ENCODE data around the gene PPIE.
A peak's percentile ranks its signal among the peaks of the same experiment; 100 is the strongest.
"Not testable (repeated sequence)": the region's sequence is repeated elsewhere in the genome, so short reads cannot be mapped to it uniquely, and the experiment has no call there.

Gene PPIE

DNA sequence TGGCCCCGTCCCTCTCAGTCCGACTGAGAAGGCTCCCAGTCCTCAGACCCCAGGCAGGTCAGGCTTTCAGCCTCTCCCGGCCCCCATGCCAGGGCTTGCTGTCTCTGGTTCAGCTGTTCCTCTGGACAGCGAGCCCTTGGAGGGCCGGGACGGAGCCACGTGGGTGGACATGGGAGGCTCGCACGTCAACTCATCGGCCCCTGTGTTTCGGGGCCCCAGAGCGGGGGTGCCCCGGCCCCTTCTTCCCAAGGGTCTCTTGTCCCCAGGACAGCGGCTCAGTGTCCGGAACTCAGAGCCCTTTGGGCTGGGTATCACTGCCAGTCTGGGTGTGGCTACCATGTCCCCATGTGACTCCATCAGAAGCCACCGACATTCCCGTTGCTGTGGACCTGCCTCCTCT lies 39.2 kb downstream of the PPIE start:
- not testable (repeated sequence) for DNase-seq (ENCODE audit: low spot score)

DNA sequence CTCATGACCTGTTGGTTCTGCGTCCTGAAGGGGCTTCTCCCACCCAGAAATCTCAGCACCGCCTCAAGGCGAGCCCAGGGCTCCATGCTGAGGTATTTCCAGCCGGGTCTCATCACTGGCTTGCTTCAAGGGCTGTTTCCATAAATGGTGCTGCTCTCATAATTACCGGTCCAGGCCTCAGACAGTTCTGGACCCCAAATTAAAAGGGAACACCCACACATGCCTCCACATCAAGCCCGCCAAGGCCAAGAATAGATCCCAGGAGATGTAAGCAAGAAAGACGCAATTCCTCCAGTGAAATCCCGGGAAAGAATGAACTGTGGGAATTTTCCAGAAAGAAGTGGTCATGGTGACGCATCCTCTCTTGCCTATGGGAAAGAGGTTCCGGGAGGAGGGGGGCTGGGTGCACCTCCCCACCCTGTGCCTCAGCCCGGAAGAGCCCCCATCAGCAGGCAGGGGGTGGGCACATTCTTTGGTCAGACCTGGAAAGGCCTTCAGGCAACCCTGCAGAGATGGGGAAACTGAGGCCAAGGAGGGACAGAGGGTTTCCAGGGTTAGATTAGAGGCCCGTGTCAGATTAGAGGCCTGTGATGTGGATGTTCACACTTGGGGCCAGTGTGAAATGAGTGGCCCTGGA lies 39.9 kb downstream of the PPIE start:
- DNase-seq (ENCODE audit: low spot score) = not testable (repeated sequence)

DNA sequence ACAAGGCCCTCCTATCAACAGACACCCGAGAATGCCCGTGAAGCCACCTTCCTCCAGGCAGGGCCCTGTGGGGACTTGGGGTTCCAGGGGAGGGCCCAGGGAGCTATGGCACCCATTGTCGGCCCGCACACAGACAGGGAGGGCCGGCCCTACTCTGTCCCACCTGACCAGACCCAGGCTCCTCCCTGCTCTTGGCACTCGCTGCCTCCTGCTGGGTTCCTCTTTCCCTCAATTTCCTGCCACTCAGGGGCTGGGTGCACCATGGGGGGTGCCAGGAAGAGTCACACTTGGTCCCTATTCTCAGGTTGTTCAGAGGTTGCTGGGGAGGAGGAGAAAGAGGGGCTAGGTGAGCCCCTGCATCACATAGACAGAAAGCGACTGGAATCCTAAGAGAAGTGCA lies 40.5 kb downstream of the PPIE start:
- no peak for DNase-seq (ENCODE audit: low spot score)

DNA sequence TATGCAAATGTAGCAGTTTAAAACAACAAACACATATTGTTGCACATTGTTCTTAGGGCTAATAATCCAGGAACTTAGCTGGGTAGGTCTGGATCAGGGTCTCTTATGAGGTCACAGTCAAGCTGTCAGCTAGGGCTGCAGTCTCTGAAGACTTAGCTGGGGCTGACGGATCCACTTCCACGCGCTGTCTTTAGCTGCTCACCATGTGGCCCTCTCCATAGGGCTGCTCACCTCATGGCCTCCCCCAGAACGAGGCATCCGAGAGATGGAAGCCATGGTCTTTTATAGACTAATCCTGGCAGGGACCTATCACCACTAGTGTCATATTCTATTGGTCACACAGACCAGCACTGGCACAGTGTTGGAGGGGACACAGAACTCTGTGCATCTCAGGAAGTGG lies 41.1 kb downstream of the PPIE start:
- DNase-seq (ENCODE audit: low spot score) = no peak

DNA sequence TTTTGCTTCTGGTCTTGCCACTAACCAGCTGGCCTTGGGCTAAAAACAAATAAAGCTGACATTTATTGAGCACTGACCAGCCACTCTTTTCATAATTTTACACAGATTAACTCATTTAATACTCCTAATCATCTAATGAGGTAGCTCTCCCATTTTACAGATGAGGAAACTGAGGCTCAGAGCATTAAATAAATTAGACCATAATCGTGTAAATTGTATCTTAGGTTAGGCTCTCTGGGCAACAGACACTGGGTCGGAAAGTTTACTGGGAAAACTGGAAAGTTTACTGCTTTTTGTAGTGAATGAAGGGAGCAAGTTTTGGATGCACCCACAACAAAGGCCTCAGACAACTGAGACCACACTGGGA lies 42.6 kb downstream of the PPIE start:
- no peak for DNase-seq (ENCODE audit: low spot score)

DNA sequence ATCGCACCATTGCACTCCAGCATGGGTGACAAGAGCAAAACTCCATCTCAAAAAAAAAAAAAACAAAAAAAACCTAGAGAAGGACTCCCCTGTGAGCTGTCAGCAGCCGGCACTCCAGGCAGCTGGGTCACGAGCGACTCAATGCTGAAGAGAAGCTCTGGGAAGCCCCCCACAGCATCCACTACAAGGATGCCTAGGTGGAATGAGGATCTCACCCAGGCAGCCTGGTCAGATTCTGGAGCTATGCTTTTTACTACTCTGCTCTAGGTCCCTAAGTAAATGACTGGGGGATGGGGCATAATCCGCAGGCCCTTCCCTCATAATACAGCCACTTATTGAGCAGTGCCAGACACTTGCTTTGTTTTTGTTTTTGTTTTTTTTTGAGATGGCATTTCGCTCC lies 43.4 kb downstream of the PPIE start:
- no peak for DNase-seq (ENCODE audit: low spot score)

DNA sequence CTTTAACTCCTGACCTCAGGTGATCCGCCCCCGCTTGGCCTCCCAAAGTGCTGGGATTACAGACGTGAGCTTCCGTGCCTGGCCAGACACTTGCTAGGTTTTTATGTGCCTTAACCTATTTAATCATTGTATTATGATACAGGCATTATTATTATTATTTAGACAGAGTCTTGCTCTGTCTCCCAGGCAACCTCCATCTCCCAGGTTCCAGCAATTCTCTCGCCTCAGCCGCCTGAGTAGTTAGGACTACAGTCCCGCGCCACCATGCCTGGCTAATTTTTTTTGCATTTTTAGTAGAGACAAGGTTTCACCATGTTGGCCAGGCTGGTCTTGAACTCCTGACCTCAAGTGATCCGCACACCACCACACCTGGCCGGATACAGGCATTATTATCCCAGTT lies 44.0 kb downstream of the PPIE start:
- not testable (repeated sequence) for DNase-seq (ENCODE audit: low spot score)

DNA sequence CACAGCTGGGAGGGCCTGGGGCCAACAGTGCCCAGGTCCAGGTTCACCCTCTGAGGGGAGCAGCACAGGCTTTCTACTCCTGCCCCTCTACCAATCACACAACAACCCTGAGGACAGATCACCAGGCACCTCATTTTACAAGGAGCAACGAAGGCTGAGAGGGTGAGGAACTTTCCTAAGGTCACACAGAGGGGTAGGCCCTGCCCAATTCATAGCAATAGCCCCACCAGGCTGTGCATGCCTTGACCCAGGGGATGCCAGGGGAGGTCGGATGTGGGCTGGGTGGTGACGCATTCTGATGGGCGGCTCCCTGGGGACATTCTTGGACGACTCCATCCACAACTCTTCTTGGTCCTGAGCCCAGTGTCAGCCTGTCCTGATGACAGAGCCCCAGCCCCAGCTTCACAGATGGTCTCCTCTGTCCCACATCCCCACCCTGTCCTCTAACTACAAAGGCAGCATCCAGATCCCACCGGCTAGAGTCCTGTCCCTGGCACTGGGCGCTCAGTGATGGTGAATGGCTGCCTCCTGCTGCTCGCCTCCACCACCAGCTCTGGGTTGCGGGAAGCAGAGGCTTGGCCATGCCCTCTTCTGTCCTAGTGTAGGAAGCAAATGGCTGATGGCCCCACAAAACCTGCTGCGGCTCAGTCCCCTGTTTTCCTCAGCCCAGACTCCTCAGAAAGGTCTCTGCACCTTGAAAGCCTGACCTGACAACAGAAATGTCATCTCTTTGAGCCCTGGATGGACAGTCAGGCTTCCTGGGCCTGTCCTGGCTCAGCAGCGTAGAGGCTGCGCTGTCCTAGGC lies 47.8 kb downstream of the PPIE start:
- not testable (repeated sequence) for DNase-seq (ENCODE audit: low spot score)

DNA sequence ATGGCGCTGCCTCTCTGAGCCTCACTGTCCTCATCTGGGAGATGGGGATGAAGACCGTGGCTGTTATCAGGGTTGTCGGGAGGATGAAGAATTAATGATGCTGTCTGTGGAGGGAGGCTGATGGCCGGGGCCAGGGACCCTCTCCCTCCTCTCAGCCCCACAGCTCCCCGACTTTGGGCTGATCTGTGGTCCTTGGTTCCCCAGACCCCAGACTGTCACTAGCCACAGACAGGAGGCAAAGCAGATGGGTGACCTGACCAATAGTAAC lies 48.4 kb downstream of the PPIE start:
- not testable (repeated sequence) for DNase-seq (ENCODE audit: low spot score)

DNA sequence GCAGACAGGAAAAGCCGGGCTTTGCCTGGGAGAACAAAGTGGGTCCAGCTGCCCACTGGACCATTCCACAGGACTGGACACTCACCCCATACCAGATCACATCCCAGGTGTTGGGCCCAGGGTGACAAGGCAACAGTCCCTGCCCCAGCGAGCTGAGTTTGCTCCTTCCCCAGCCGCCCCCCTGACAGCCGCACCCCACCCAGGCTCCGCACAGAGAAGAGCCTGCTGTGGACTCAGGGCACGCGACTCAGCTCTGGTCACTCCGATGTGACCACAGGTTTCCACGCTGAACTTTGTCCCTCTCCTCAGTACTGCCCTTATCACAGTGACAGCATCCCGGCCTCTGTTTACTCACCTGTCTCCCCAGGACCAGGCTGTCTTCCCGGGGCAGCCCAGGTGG lies 48.8 kb downstream of the PPIE start:
- DNase-seq (ENCODE audit: low spot score) = no peak

DNA sequence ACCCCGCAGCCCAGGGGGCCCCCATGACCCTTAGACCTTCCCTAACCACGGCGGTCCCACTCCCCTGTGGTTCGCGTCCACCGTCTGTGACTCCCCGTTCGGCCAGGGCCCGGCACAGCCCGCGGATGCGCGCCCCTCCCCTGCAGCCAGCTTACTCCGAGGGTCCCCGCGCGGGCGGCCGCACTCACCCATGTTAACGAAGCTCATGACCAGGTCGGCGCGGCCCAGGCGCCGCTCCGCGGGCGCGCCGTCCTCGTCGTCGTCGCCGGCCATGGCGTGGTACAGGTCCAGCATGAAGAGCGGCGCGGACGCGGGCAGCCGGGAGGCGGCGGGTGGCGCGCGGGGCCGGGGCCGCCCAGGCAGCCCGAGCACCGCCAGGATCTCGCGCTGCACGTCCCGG lies 49.3 kb downstream of the PPIE start:
- DNase-seq (ENCODE audit: low spot score) = not testable (repeated sequence)

DNA sequence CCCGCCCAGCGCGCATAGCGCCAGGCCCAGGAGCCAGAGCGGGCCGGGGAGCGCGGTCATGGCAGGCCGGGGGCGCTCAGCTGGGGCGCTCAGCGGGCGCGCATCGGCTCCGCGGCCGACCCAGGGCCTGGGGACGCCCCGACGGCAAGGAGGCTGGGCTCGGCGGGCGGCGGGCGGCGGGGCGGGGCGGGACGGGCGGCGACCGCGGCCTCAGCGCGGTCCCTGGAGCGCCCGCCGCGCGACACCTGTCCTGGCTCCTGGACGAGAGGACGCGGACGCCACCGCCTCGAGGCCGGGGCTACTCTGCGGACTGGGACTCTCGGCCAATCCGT lies 49.7 kb downstream of the PPIE start:
- DNase-seq (ENCODE audit: low spot score) = no peak

DNA sequence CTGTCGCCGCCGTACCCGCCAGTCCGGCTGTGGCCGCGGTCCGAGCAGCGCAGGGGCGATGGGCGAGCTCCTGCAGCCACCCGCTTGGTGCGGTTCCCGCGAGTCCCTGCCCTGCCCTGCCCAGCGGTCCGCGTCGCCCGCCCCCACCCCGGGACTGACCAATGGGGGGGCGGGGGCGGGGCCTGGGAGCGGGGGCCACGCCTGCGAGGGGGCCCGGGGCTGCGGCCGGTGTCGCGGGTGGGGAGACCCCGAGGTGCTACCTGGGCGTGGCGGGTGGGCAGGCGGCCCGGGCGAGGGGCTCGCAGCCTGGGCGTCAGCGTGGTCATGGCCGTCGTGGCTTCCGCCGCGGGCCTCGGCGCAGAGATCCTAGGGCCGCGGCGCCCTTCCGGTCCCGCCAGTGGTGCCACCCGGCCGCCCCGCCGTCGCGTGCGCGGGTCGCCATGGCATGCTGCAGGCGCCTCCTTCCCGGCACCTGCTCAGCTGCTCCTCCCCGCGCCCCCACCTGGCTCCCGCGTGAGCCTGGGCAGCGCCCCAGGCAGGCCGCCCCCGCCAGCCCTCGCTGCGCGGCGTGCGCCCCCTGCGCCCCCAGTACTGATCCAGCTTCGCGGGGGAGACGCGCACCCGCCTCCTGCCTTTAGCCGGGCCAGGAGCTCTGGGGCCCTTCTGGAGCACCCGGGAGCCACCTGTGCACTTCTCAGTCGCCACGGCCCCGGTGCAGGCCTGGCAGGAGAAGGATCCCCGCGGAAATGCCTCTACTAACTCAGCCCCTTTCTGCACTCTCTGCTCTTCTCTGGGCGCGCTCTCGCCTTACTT lies 50.3 kb downstream of the PPIE start, which contains the start of gene BMP8B:
BMP8B (minus strand) TSS at position 108 of the 813 bp plus-strand sequence. CDS start 380 bp downstream, outside the sequence.
- DNase-seq (ENCODE audit: low spot score) = peak; percentile 76

DNA sequence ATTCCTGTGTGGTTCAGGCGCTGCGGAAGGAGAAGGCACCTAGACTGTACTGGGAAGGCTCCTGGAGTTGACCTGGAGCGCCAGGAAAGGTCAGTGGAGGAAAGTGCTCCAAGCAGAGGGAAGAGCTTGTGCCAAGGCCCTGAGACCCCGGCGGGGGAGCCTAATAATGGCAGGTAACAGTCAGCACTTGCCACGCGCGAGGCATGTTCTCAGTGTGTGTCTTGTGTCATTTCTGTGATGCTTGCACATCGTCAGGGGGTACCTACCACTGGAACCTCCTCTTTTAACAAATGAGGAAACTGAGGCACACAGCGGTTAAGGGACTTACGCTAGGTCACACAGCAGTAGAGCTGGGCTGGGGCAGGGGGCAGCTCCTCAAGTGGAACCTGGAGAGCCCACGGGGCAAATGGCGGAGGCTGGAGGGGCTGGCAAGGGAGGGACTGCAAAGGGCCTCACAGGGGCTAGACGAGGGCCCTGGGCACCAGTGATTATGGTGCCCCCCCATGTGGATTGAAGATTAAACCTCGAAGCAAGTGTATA lies 51.0 kb downstream of the PPIE start:
- no peak for DNase-seq (ENCODE audit: low spot score)

DNA sequence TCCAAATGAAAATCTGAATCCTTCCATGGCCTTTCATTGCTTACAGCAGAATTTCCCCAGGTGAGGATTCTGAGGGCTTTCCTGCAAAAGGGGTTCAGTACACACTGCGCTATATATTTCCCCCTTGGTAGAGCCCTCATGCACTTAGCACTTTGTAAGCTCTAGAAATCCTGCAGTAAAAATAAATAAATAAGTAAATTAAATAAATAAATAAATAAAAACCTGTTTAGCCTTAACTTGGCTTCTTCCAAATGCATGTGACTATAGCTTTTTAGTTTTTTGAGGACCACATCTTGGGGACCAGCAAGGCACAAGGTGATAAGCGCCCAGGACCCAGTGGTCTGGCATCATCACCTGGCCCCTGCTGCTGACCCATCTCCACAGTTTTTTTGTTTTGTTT lies 53.2 kb downstream of the PPIE start:
- no peak for DNase-seq (ENCODE audit: low spot score)

DNA sequence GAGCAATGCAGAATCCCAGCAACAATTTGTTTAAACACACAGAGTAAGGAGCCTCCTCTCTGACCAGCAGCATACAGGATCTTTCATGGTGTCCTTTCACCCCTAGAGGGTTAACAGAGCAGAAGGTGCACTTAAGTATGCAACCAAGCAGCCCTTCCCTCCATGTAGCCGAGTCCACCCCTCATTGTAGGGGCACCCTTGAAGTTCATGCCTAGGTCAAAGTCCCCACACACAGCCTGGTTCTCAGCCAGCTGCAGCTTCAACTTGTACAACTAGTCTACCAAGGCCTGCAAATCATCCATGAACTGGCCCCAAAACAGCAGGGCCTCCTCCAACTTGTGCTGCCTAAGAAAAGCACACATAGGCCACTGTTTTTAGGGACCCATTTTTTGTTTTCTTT lies 57.0 kb downstream of the PPIE start:
- no peak for DNase-seq (ENCODE audit: low spot score)

DNA sequence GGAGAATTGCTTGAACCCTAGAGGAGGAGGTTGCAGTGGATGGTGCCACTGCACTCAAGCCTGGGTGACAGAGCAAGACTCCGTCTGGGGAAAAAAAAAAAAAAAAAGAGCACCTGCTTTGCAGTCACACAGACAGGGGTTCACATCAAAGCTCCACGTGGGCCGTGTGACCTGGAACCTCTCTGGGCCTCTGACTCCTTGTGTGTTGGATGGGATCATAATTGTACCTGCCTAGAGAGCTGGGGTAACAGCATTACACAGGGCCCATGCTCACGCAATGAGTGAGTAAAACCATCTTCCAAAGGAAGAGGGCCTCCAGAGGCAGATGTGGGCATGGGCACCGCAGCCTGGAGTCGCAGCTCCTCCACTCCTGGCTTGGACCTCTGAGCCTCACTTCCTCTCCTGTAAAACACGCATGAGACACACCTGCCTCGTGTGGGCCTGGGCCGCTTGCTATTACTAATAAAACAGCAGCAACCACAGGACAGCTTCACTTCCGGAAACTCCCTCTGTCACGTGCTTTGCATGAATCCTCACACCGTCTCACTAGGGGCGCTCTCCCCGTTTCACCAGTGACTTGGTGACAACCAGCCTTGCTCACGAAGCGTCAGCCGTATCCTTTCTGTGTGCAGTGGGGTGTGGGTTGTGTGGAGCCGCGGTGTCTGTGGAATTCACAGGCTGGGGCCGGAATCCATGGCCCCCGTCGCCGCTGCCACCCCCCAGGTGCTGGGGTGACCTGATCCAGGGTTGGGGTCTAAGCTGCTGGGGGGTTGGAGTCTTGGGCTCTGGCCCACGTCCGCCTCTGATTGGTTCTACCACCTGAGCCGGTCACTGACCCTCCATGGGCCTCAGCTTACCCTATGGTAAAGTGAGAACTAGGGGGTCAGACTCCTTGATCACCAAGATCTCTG lies 60.4 kb downstream of the PPIE start:
- not testable (repeated sequence) for DNase-seq (ENCODE audit: low spot score)

DNA sequence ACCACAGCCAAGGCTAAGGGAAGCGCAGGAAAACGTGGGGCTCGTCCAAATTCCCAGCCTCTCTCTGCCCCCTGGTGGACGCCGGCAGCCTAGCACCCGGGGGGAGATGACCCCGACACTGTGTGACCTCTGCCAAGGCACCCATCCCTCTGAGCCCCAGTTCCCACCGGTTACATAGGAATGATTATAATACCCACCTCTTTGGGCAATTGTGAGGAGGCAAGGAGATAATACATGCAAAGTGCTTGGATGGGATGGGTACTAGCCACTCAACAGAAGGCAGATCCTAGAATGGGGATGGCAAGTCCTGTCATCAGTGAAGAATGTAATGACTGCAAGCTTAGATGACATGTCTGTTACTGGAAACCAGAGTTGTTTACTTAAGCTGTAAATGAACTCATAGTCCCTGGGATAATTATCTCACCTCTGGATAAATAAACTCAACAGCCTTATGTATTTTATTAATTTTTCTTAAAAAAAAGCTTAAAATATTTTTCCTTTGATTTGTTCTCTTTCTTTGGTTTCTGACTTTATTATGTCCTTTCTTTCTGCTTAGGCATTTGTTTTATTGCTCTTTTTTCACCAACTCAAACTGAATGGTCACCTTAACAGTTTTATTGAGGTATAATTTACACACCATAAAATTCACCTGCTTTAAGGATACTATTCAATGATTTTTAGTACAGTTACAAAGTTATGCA lies 61.2 kb downstream of the PPIE start:
- peak; percentile 87 for DNase-seq (ENCODE audit: low spot score)

DNA sequence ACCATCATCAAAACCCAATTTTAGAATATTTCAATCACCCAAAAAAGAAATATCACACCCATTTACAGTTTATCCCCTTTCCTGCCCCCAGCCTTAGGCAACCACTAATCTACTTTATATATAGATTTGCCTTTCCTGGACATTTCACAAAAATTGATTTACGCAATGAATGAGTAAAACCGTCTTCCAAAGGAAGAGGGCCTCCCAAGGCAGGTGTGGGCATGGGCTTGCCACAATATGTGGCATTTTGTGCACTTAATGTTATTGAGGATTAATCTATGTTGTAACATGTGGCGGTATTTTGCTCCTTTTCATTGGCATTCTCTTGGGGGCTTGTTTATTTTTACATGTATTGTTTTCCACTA lies 61.8 kb downstream of the PPIE start:
- DNase-seq (ENCODE audit: low spot score) = no peak

DNA sequence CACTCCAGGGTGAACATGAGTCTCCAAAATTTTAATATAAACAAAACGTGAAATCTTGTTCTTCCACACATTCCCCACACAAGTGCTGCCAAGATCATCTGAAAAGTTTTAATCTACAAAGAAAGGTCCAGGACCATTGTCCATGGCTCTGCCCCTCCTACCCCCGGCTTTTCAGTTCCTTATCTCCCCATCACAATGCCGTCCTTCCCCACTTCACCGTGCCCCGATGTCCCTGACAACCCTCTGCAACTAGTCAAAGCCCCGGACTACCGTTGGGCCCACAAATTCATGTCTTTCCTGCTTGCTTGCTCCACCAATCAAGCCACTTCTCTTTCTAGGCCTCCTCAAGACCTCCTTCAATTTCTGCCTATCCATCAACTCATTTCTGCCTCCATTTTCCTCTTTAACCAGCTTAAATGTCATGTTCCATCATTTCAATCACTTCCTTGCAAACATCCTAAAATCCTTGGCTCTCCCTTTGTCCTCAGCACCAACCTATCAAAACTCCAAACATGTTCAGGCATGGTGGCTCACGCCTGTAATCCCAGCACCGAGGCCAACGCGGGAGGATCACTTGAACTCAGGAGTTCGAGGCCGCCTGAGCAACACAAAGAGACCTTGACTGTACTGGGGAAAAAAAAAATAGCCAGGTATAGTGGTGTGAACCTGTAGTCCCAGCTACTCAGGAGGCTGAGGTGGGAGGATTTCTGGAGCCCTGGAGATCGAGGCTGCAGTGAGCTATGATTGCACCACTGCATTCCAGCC lies 64.0 kb downstream of the PPIE start:
- no peak for DNase-seq (ENCODE audit: low spot score)

DNA sequence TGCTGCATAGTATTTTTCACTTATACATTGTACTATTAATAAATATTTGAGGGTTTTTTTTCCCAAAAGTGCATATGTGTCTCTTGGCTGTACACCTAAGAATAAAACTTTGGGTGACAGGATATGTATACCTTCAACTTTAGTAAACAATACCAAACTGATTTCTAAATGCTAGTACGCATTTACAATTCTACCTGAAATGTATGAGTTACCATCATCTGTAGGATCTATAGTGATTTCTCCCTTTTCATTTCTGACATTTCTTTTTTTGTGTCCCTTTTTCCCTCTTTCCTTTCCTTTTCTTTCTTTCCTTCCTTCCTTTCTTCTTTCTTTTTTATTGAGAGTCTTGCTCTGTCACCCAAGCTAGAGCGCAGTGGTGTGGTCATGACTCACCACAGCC lies 66.7 kb downstream of the PPIE start:
- DNase-seq (ENCODE audit: low spot score) = no peak
